Measurements from ENCODE around the gene ERBB2.

- TF ChIP-seq CTCF (IDR thresholded peaks at IDR 0.05) (no peak), POLR2AphosphoS5 (IDR thresholded peaks at IDR 0.05) (no peak)
Observed at GRCh38 chr17:39777534-39778365, 77.9 kb downstream of the ERBB2 start.
